Measurements from ENCODE around the gene GGN.

GRCh38 chr19:38405276-38405675 lies 17.4 kb upstream of the GGN start:
- TF ChIP-seq POLR2A (IDR thresholded peaks at IDR 0.05) (no peak), CTCF (IDR thresholded peaks at IDR 0.05) (no peak)

Data from tibial nerve (tissue), 3 donors.